HEK293 (cell line): ENCODE data around the gene C4orf50.
A peak's percentile ranks its signal among the peaks of the same experiment; 100 is the strongest.

Experiments used
- CTCF ChIA-PET: fragments of 350-600 bp; formaldehyde crosslinking; extraction: SDS; loops from one replicate; lab custom pipeline; 2021; ENCODE audit warnings: antibody characterized with exemption; lab: Yijun Ruan, JAX
- POLR2A ChIA-PET: fragments of 300-600 bp; formaldehyde crosslinking; extraction: SDS; loops from one replicate; lab custom pipeline; 2020; ENCODE audit warnings: antibody characterized with exemption, inconsistent platforms; lab: Yijun Ruan, JAX
- H3K27ac ChIP-seq: fragments of 200-500 bp; sonication (Bioruptor generic); 2 replicates; pipeline ENCODE4 v1.5.1; 2014; ENCODE audit warnings: low read depth, low read length, control low read depth, inconsistent platforms; ENCODE audit errors: extremely low read depth
- H3K36me3 ChIP-seq, 2 experiments: fragments of 200-500 bp in 1 of 2; sonication (Bioruptor generic) in 1 of 2; 1 replicate in 1 of 2; 2 replicates in 1 of 2; pipeline ENCODE4 v1.5.1; 2014 to 2017; ENCODE audit warnings: inconsistent platforms in 2 of 2, low read length in 2 of 2; ENCODE audit not compliant: control insufficient read depth in 2 of 2, insufficient read depth in 1 of 2
- H3K4me1 ChIP-seq: fragments of 200-500 bp; sonication (Bioruptor generic); 2 replicates; pipeline ENCODE4 v1.5.1; 2014; ENCODE audit warnings: mild to moderate bottlenecking, low read length, inconsistent platforms; ENCODE audit not compliant: control insufficient read depth, insufficient read depth
- H3K4me3 ChIP-seq: 2 replicates; pipeline ENCODE4 v1.5.1; 2011; ENCODE audit warnings: low read depth, mild to moderate bottlenecking, control low read depth, low read length, moderate library complexity
- H3K9me3 ChIP-seq: fragments of 200-500 bp; sonication (Bioruptor generic); 2 replicates; pipeline ENCODE4 v1.5.1; 2014; ENCODE audit warnings: low read depth, low read length, inconsistent platforms; ENCODE audit not compliant: control insufficient read depth, insufficient read depth
- GLI4 ChIP-seq: fragments of 450-650 bp; formaldehyde crosslinking; IDR thresholded peaks from 2 replicates; pipeline ENCODE4 v1.5.1; 2016; ENCODE audit warnings: missing biosample characterization, missing genetic modification characterization
- KLF8 ChIP-seq: fragments of 450-650 bp; formaldehyde crosslinking; IDR thresholded peaks from 2 replicates; pipeline ENCODE4 v1.5.1; 2016; ENCODE audit warnings: missing biosample characterization, missing genetic modification characterization
- MZF1 ChIP-seq: fragments of 450-650 bp; formaldehyde crosslinking; IDR thresholded peaks from 2 replicates; pipeline ENCODE4 v1.5.1; 2017; ENCODE audit warnings: missing biosample characterization, missing genetic modification characterization, borderline replicate concordance
- ZBTB21 ChIP-seq: fragments of 450-650 bp; formaldehyde crosslinking; IDR thresholded peaks from 2 replicates; pipeline ENCODE4 v1.5.1; 2017; ENCODE audit warnings: missing biosample characterization, missing genetic modification characterization
- ZNF155 ChIP-seq: fragments of 450-650 bp; formaldehyde crosslinking; IDR thresholded peaks from 2 replicates; pipeline ENCODE4 v1.5.1; 2016; ENCODE audit warnings: missing biosample characterization, missing genetic modification characterization
- ZNF18 ChIP-seq: fragments of 450-650 bp; formaldehyde crosslinking; IDR thresholded peaks from 2 replicates; pipeline ENCODE4 v1.5.1; 2016; ENCODE audit warnings: missing biosample characterization, missing genetic modification characterization
- ZNF184 ChIP-seq: fragments of 450-650 bp; IDR thresholded peaks from 2 replicates; pipeline ENCODE4 v1.5.1; 2018; ENCODE audit warnings: missing biosample characterization, mild to moderate bottlenecking, missing genetic modification characterization
- ZNF404 ChIP-seq: fragments of 450-650 bp; formaldehyde crosslinking; IDR thresholded peaks from 2 replicates; pipeline ENCODE4 v1.5.1; 2017; ENCODE audit warnings: missing biosample characterization, missing genetic modification characterization
- ZNF426 ChIP-seq: fragments of 450-650 bp; formaldehyde crosslinking; IDR thresholded peaks from 2 replicates; pipeline ENCODE4 v1.5.1; 2017; ENCODE audit warnings: missing biosample characterization, missing genetic modification characterization, mild to moderate bottlenecking, inconsistent platforms, moderate library complexity
- ZNF660 ChIP-seq: fragments of 450-650 bp; IDR thresholded peaks from 2 replicates; pipeline ENCODE4 v1.5.1; 2018; ENCODE audit warnings: missing biosample characterization, mild to moderate bottlenecking, missing genetic modification characterization
- ZNF701 ChIP-seq: fragments of 450-650 bp; formaldehyde crosslinking; IDR thresholded peaks from 2 replicates; pipeline ENCODE4 v1.5.1; 2016; ENCODE audit warnings: missing biosample characterization, missing genetic modification characterization
- ZNF704 ChIP-seq: fragments of 450-650 bp; formaldehyde crosslinking; IDR thresholded peaks from 2 replicates; pipeline ENCODE4 v1.5.1; 2016; ENCODE audit warnings: missing biosample characterization, missing genetic modification characterization
- ZNF776 ChIP-seq: fragments of 450-650 bp; formaldehyde crosslinking; IDR thresholded peaks from 2 replicates; pipeline ENCODE4 v1.5.0; 2017; ENCODE audit warnings: missing biosample characterization, missing genetic modification characterization, borderline replicate concordance
- ZXDB ChIP-seq: fragments of 450-650 bp; formaldehyde crosslinking; IDR thresholded peaks from 2 replicates; pipeline ENCODE4 v1.5.1; 2016; ENCODE audit warnings: missing biosample characterization, missing genetic modification characterization
- TF ChIP-seq, protein P1 (sequence below): sonication (generic); formaldehyde crosslinking; IDR thresholded peaks from 2 replicates; pipeline ENCODE4 v1.8.1; 2022; ENCODE audit warnings: mild to moderate bottlenecking, moderate library complexity, missing genetic modification reagents
- TF ChIP-seq, protein P2 (sequence below): fragments of 450-650 bp; formaldehyde crosslinking; IDR thresholded peaks from 2 replicates; pipeline ENCODE4 v1.5.1; 2016; ENCODE audit warnings: missing biosample characterization, missing genetic modification characterization
- TF ChIP-seq, protein P3 (sequence below): fragments of 450-650 bp; formaldehyde crosslinking; IDR thresholded peaks from 2 replicates; pipeline ENCODE4 v1.5.1; 2017; ENCODE audit warnings: missing biosample characterization, mild to moderate bottlenecking, missing genetic modification characterization, moderate library complexity

Gene C4orf50

DNA sequence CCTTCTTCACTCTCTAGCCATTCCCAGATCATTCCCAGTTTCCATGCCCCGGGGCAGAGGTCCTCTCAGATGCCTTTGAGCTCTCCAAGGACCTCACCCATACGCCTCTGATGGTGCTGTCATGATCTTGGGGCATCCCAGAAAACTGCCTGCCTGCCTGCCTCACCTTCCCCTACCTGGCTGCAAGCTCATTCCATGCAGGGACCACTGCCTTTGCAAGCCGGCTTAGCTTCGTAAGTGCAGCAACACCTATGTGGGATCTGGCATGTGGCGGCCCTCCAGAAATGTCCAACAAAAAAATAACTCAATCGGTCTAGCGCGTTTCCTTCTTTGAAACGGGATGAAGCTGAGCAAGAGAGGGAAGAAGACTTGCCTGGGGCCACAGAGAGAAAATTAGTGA lies 53.0 kb downstream of the C4orf50 start:
- no peak overlapping the region for H3K27ac ChIP-seq
- H3K4me3 ChIP-seq, result no peak overlapping the region
- ChIA-PET POLR2A (no interaction called here), CTCF (interaction anchor here (0.7 kb wide), 1 partner anchor 132 kb away, joined by 3 read pairs; no protein-coding TSS in a partner anchor)
- H3K36me3 ChIP-seq, result no peaks in the 10 kb centered on the region
- no peaks in the 10 kb centered on the region for H3K4me1 ChIP-seq
- TF ChIP-seq ZXDB (tag by site-specific recombination), result no peak
- no peak for TF ChIP-seq ZNF404 (tag by site-specific recombination)
- no peak for TF ChIP-seq ZNF701
- no peak for TF ChIP-seq ZNF184 (tag by site-specific recombination)
- TF ChIP-seq ZNF704 (tag by site-specific recombination), result no peak
- no peak for TF ChIP-seq ZNF18 (tag by site-specific recombination)
- TF ChIP-seq ZNF155 (tag by site-specific recombination), result no peak
- no peak for TF ChIP-seq GLI4 (tag by site-specific recombination)
- TF ChIP-seq KLF8 (tag by site-specific recombination), result no peak
- TF ChIP-seq, protein P1, sequence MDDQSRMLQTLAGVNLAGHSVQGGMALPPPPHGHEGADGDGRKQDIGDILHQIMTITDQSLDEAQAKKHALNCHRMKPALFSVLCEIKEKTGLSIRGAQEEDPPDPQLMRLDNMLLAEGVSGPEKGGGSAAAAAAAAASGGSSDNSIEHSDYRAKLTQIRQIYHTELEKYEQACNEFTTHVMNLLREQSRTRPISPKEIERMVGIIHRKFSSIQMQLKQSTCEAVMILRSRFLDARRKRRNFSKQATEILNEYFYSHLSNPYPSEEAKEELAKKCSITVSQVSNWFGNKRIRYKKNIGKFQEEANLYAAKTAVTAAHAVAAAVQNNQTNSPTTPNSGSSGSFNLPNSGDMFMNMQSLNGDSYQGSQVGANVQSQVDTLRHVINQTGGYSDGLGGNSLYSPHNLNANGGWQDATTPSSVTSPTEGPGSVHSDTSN, result no peak
- no peak for TF ChIP-seq ZNF426 (tag by site-specific recombination)
- no peaks in the 10 kb centered on the region for H3K9me3 ChIP-seq

GRCh38 chr4:5964030-5964429 lies 54.2 kb downstream of the C4orf50 start:
- ChIA-PET CTCF (interaction anchor here (0.6 kb wide), 1 partner anchor 16 kb away, joined by 4 read pairs; no protein-coding TSS in a partner anchor), POLR2A (no interaction called here)
- TF ChIP-seq, protein P2, sequence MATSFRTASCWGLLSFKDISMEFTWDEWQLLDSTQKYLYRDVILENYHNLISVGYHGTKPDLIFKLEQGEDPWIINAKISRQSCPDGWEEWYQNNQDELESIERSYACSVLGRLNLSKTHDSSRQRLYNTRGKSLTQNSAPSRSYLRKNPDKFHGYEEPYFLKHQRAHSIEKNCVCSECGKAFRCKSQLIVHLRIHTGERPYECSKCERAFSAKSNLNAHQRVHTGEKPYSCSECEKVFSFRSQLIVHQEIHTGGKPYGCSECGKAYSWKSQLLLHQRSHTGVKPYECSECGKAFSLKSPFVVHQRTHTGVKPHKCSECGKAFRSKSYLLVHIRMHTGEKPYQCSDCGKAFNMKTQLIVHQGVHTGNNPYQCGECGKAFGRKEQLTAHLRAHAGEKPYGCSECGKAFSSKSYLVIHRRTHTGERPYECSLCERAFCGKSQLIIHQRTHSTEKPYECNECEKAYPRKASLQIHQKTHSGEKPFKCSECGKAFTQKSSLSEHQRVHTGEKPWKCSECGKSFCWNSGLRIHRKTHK (tag by site-specific recombination), result no peak
- TF ChIP-seq MZF1 (tag by site-specific recombination), result no peak
- TF ChIP-seq ZNF776, result no peak
- TF ChIP-seq ZBTB21 (tag by site-specific recombination), result no peak
- no peaks in the 10 kb centered on the region for H3K36me3 ChIP-seq
- no peaks in the 10 kb centered on the region for H3K9me3 ChIP-seq
- no peak overlapping the region for H3K27ac ChIP-seq
- H3K4me1 ChIP-seq, result no peaks in the 10 kb centered on the region
- no peak overlapping the region for H3K4me3 ChIP-seq

DNA sequence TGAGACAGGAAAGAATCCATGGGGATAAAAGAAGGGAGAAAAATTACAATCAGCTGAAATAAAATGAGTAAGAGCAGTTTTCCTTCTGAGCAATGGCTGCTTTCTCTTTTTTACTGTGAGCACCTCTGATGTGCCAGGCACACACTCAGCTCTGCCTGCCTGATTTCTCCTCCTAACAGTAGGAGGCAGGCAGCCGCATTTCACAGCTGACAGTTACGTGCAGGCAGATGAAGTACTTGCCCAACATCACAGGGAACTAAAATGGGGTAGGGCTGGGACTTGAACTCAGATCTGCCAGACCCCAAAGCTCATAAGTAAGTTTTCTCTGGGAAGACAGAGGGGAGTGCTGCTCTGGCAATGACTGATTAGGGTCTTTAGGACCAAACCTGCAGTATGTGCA lies 54.6 kb downstream of the C4orf50 start:
- no peak for TF ChIP-seq ZNF660
- TF ChIP-seq, protein P3, sequence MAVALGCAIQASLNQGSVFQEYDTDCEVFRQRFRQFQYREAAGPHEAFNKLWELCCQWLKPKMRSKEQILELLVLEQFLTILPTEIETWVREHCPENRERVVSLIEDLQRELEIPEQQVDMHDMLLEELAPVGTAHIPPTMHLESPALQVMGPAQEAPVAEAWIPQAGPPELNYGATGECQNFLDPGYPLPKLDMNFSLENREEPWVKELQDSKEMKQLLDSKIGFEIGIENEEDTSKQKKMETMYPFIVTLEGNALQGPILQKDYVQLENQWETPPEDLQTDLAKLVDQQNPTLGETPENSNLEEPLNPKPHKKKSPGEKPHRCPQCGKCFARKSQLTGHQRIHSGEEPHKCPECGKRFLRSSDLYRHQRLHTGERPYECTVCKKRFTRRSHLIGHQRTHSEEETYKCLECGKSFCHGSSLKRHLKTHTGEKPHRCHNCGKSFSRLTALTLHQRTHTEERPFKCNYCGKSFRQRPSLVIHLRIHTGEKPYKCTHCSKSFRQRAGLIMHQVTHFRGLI (tag by site-specific recombination), result peak; percentile 82
- ChIA-PET POLR2A (no interaction called here), CTCF (interaction anchor here (0.6 kb wide), 1 partner anchor 16 kb away, joined by 4 read pairs; no protein-coding TSS in a partner anchor)
- Histone ChIP-seq H3K4me1 (no peaks in the 10 kb centered on the region), H3K9me3 (no peaks in the 10 kb centered on the region), H3K36me3 (no peaks in the 10 kb centered on the region), H3K27ac (no peak overlapping the region), H3K4me3 (no peak overlapping the region)
